Activated CD4-positive, CD25-positive, alpha-beta regulatory T cell treated with anti-CD3 and anti-CD28 coated beads, Interleukin-2, amount 50 U/mL, for 16 hours (primary cell): Measurements from ENCODE around the gene XXYLT1.

ENCODE experiments used
- DNase-seq: peaks from one replicate; pipeline ENCODE4 v3.0.0-alpha.2; 2020; ENCODE audit warnings: low read depth, low spot score

The XXYLT1 gene

DNA sequence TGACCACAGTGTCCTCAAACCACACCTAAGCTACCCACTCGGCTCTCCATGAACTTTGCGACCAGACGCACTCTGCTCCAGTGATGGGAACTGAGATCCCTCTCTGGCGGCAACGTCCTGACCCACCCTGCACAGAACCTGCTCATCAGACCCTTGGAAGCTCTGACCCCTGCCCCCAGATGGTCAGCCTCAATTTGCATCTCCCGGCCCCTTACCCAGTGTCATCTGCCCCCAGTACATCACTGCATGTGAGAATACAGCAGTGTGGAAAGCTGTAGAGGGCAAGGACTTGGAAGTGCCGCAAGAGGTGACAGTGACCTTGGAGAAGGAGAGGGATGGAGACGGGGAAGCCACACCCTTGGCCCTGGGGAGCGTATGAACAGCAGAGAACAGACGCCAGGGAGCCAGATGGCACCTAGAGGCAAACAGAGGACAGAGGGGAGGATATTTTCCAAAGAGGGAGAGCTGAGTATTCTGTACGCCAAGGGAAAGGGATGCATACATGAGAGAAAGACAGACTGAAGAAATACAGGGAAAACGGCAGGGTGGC is 192.0 kb downstream of the XXYLT1 start:
- DNase-seq = no peak

- DNase-seq = no peak
Measured at GRCh38 chr3:195077611-195078540, 193.1 kb downstream of the XXYLT1 start.

DNA sequence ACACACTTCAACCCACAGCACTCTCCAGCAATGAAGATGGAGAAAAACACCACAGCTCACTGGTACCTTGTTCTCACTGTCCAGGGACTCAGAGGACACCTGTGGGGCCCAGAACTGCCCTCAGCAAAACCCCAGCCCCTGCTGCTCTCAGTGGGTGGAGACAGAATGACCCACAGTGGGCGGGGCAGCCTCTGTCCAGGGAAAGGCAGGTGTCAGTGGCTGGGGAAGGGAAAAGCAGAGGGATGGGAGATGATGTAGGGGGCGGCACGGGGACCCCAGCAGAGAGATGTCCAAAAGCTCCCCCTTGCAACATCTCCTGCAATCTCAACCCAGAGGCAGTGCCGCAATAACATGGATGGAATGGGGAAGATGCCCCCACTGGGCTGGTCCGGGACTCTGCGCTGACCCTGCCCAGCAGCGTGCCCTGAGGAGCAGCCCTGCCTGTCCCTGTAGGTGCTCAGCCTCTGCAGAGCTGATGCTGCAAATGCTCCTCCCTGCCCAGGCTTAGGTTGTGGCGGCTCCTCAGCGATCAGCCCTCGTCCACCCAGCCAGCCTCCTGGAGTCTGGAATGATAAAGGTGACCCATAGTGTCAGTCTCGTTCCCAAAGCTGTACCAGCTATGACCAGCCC is 193.9 kb downstream of the XXYLT1 start:
- no peak for DNase-seq

DNA sequence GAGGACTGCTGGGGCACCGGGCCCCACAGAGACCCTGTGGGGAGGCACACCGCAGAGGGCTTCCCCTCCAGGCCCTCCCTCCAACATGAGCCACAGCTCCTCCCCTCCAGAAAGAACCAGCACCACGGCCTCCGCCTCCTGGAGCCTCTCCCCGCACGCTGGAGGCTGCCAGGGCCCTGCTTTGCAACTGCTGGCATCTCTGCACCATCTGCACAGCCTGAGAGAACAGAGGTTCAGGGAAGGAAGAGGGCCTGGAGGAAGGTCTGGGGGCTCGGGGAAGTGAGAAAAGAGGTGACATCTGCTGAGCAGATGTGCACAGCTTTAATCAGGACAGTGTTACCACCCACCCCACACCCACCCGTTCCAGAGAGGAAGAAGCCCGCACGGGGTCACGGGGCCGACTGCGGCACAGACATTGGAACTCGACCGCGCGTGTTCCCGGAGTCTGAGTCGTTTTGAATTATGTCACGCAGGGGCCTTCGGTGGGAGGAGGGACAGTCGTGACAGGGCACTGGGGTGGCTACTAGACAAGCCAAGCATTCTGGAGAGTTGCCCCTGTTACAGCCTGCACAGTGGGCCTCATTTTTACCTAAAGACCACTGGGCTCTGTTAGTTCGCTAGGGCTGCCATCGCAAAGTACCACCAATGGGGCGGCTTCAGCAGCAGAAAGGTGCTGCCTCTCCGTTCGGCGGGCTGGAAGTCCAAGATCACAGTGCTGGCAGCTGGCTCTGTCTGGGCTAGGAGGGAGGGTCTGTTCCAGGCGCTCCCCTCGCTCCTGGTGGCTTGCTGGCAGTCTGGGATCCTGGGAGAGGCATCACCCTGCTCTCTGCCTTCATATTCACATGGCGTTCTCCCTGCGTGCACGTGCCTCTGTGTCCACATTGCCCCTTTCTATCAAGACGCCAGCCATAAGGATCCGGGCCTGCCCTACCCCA is 194.8 kb downstream of the XXYLT1 start:
- DNase-seq = no peak

- no peak for DNase-seq
Measured at GRCh38 chr3:195075199-195075940, 195.6 kb downstream of the XXYLT1 start.

DNA sequence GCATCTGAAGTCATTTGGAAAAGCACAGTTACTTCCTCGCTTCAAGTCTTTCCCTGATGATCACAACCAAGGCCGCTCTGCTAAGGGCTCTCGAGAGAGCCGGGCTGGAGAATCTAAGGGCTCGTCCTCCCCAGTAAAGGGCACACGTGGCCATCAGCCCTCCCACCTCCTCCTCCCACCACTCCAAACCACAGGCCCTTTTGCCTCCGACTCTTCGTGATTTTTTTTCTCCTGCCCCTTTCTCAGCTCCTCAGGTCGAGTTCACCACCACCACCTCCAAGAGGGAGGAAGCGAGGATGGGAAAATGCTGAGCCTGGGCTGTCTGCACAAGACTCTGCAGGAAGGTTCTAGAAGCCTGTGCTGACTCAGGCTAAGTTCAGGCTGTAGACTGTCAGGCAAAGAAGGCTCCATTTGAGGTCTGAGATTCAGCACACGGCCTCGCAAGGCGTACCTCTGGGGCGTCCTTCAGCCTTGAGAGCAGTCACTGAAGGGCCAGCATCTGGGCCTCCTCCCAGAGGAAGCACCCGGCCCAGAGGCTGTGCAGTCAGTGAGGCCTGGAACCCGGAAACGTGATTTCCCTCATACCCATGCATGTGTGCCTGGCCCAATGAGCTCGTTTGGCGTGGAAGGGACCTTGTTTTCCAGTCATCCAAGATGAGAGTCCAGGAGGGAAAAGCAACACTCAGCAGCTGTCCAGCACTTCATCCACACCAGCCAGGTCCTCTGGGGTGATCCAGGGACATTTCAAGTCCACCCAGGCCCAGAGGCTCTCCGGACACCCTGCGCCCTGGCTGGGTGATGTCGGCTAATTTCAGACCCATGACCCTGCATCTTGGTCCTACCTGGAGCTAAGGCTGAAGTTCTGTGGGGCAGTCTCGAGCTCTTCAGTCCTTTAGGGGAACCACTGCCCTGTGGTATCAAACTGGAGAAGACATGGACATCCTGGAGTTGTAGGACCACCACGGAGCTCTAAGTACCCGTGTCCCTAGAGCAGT is 196.8 kb downstream of the XXYLT1 start:
- DNase-seq = no peak

GRCh38 chr3:195072916-195073564 is 197.9 kb downstream of the XXYLT1 start:
- no peak for DNase-seq

DNA sequence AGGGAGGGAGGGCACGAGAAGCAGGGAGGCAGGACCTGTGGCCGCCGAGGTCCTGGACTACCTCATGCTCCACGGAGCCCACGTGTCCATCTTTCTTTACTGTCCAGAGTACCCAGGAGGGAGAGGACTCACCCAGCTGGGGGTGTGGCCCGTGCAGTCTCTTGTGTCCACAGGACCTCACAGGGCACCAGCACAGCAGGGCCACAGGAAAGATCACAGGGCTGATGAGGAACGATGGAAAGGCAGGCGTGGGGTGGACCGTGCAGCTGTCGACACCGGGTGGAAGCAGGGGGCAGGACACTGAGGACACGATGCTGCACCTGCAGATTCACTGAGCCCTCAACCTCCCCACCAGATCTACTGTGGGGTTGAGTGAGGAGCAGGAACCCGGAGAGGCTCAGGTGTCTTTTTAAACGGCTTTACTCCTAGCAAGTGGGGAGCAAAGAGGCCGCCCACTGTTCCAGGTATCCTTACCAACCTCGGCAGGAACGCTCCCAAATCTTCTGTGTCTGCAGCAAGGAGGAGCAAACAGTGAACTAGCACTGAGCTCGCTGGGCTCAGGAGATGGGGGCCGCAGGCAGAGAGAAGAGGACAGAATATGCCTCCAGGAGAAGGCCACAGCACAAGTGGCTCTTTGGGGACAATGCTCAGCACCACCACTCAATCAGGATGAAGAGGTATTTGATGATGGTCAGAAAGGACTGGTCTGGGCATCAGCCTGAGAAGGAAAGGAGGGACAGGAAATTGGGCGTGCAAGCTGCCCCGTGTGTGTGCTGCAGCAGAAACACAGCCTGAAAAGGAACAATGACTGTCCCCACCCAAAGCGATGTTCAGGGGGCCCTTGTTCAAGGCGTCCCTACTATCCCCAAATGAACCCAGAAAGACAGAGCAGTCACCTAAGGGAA is 198.8 kb downstream of the XXYLT1 start:
- no peak for DNase-seq

- no peak for DNase-seq
Measured at GRCh38 chr3:195071011-195071728, 199.8 kb downstream of the XXYLT1 start.

DNA sequence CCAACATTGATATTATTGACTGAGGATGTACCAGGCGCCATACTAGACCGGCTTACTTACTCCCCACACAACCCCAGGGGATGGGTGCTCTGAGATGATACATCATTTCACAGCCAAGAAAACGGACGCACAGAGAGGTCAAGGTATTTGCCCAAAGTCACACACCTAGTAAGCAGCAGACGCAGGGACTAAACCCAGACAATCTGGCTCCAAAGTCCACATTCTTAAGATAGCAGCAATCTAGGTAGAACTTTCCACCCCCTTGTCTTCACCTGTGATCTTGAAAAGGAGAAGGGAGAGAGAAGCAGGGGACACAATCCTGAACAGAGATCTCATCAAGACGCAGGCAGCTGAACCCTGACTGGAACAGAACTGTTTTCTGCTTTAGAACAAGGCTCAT is 200.6 kb downstream of the XXYLT1 start:
- DNase-seq = no peak

GRCh38 chr3:195069501-195070251 is 201.3 kb downstream of the XXYLT1 start:
- DNase-seq = no peak

DNA sequence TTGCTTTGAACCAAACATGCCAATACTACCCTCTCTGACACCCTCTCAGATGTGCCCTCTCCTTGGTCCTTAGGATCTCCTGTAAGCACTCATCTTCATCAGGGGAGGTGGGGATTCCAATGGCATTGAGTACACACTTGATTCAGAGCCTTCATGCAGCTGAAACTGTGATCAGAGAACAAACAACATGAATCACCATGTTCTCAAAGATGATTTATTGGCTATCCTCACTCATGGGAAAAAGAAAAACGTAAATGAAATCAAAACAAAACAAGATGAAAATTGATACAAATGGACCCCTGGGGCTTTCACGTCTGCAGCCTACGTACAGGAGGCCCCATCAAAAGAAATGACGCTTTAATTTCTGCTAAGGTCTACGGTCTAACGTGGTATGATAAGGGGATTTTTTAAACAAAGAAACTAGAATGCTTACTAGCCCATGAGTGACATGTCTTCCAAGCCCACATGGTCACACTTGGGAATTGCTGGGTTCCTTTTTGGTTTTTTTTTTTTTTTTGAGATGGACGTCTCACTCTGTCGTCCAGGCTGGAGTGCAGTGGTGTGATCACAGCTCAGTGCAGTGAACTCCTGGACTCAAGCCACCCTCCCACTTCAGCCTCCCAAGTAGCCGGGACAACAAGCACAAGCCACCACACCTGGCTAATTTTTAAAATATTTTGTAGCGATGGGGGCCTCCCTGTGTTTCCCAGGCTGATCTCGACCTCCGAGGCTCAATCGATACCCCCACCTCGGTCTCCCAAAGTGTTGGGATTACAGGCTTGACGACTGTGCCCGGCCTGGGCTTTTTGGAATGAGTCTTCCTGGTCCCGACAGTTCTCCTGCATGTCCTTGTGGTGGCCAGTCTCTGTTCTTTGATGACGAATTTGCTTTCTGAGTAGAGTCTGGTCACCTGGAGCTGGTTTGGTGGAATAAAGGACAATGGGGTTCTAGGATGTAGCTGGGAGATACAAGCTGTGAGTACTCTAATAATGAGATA is 202.6 kb downstream of the XXYLT1 start:
- DNase-seq = no peak

- DNase-seq = no peak
Measured at GRCh38 chr3:195066441-195066841, 204.5 kb downstream of the XXYLT1 start.

DNA sequence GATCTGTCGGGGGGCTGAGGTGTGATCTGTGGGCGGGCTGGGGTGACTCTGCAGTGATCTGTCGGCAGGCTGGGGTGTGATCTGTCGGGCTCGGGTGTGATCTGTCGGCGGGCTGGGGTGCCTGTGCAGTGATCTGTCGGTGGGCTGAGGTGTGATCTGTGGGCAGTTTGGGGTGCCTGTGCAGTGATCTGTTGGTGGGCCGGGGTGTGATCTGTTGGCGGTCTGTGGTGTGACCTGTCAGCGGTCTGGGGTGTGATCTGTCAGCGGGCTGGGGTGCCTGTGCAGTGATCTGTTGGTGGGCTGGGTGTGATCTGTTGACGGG is 205.1 kb downstream of the XXYLT1 start:
- DNase-seq = no peak

DNA sequence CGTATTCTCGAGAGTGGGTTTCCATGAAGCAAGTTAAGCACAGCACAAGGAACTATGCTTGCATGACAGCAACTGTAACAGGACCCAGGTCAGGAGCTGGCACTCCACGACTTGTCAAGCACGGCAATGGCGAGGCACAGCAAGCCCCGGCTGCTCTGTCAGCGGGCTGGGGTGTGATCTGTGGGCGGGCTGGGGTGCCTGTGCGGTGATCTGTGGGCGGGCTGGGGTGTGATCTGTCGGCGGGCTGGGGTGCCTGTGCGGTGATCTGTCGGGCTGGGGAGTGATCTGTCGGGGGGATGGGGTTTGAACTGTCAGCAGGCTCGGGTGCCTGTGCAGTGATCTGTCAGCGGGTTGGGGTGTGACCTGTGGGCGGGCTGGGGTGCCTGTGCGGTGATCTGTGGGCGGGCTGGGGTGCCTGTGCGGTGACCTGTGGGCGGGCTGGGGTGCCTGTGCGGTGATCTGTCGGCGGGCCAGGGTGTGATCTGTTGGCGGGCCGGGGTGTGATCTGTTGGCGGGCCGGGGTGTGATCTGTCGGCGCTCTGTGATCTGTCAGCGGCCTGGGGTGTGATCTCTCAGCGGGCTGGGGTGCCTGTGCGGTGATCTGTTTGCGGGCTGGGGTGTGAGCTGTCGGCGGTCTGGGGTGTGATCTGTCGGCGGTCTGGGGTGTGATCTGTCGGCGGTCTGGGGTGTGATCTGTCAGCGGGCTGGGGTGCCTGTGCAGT is 205.7 kb downstream of the XXYLT1 start:
- DNase-seq = no peak
